DOHH2 (cell line): ENCODE measurements around the gene MXD3.

ENCODE experiments used
- H3F3A ChIP-seq: fragments of 200-600 bp; sonication (generic), shearing (Covaris generic); 2 replicates; pipeline ENCODE4 v1.6.0; 2016; ENCODE audit warnings: antibody characterized with exemption, mild to moderate bottlenecking; ENCODE audit not compliant: control insufficient read depth, insufficient read depth
- H3K27ac ChIP-seq: fragments of 200-600 bp; sonication (generic); 2 replicates; pipeline ENCODE4 v1.5.1; 2014; ENCODE audit warnings: low read depth, mild to moderate bottlenecking, low read length, moderate library complexity
- H3K27me3 ChIP-seq: fragments of 200-600 bp; sonication (generic); 2 replicates; pipeline ENCODE4 v1.6.1; 2014; ENCODE audit warnings: mild to moderate bottlenecking, low read length, mixed read lengths; ENCODE audit not compliant: control insufficient read depth
- H3K36me3 ChIP-seq: fragments of 200-600 bp; sonication (generic); 2 replicates; pipeline ENCODE4 v1.6.1; 2014; ENCODE audit warnings: mild to moderate bottlenecking, low read length, moderate library complexity, mixed read lengths; ENCODE audit not compliant: control insufficient read depth
- H3K4me1 ChIP-seq: fragments of 200-600 bp; sonication (generic); 2 replicates; pipeline ENCODE4 v1.6.1; 2014; ENCODE audit warnings: mild to moderate bottlenecking, low read length, mixed read lengths; ENCODE audit not compliant: control insufficient read depth
- H3K4me2 ChIP-seq: fragments of 200-600 bp; sonication (generic); 2 replicates; pipeline ENCODE4 v1.6.0; 2014; ENCODE audit warnings: mild to moderate bottlenecking, low read length, moderate library complexity
- H3K4me3 ChIP-seq: fragments of 200-600 bp; sonication (generic); 2 replicates; pipeline ENCODE4 v1.5.1; 2014; ENCODE audit warnings: mild to moderate bottlenecking, low read length, mixed read lengths
- H3K79me2 ChIP-seq: fragments of 200-600 bp; sonication (generic); 2 replicates; pipeline ENCODE4 v1.6.1; 2014; ENCODE audit warnings: mild to moderate bottlenecking, low read length, mixed read lengths; ENCODE audit not compliant: control insufficient read depth
- H3K9me2 ChIP-seq: fragments of 200-600 bp; sonication (generic); replicated peaks from 2 replicates; pipeline ENCODE4 v1.6.1; 2014; ENCODE audit warnings: mild to moderate bottlenecking, low read length, mixed read lengths; ENCODE audit not compliant: control insufficient read depth
- H3K9me3 ChIP-seq: fragments of 200-600 bp; sonication (generic); 2 replicates; pipeline ENCODE4 v1.6.1; 2014; ENCODE audit warnings: antibody characterized with exemption, low read length, mixed read lengths; ENCODE audit not compliant: control insufficient read depth, insufficient read depth
- H4K20me1 ChIP-seq: fragments of 200-600 bp; sonication (generic); 2 replicates; pipeline ENCODE4 v1.6.0; 2014; ENCODE audit warnings: low read depth, mild to moderate bottlenecking, antibody characterized with exemption, low read length, moderate library complexity; ENCODE audit not compliant: control insufficient read depth, insufficient read depth
- EZH2phosphoT487 ChIP-seq: fragments of 200-600 bp; sonication (generic); IDR thresholded peaks from 2 replicates; pipeline ENCODE4 v1.6.1; 2017; ENCODE audit warnings: borderline replicate concordance, mild to moderate bottlenecking, antibody characterized with exemption, low read length, moderate library complexity, mixed read lengths
- TF ChIP-seq, protein P1 (sequence below): fragments of 200-600 bp; sonication (generic); IDR thresholded peaks from one replicate; pipeline ENCODE4 v1.5.1; 2014; ENCODE audit warnings: antibody characterized with exemption, mild to moderate bottlenecking, low read depth, low read length; ENCODE audit not compliant: poor library complexity, severe bottlenecking

The MXD3 gene

DNA sequence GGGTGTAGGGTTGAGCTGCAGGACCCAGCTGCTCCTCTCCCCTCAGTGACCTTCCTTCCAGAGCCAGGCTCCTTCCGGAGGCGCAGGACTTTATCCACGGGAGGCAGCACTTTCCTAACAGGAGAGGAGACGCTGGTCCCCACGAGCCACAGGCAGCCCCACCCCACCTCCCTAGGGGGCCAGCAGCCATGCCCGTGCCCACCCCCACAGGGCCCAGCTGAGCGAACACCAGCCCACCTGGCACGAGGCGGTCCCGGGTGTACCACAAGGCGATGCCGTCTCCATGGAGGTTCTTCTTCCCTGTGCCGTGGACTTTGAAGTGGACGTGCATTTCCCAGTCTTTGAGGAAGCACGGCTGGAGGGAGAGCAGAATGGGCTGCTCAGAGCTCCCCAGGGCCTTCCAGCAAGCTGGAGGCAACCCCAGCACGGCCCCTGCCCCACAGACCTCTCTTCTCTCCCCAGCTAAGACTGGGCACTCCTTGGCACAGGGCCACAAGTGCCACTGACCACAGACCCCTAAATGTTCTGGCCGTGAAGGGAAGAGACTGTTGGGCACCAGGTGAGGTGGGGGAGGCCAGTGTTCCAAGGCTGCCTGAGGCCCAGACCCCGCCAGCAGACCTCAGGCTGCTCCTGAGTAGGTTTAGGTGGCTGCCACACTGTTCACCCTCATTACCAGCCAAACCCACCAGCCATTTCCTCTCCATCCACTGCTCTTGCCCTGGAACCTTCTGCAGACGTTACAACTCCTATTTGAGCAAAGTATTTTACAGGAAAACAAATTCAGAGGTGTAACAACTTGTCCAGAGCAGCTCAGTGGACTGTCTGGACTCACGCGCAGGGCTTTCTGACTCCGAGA, 26.8 kb upstream of the MXD3 start:
- H3K4me1 ChIP-seq, result no peaks in the 10 kb centered on the region
- H3K9me3 ChIP-seq, result no peaks in the 10 kb centered on the region
- H3K27ac ChIP-seq, result no peak overlapping the region
- H3K36me3 ChIP-seq, result peaks cover 80% of the 10 kb centered on the region
- H3K79me2 ChIP-seq, result peaks cover 43% of the 10 kb centered on the region
- H3K4me2 ChIP-seq, result no peak overlapping the region
- no peaks in the 10 kb centered on the region for H3K9me2 ChIP-seq
- no peaks in the 10 kb centered on the region for H3K27me3 ChIP-seq
- H3F3A ChIP-seq, result no peaks in the 10 kb centered on the region
- no peaks in the 10 kb centered on the region for H4K20me1 ChIP-seq
- H3K4me3 ChIP-seq, result no peak overlapping the region
- TF ChIP-seq, protein P1, sequence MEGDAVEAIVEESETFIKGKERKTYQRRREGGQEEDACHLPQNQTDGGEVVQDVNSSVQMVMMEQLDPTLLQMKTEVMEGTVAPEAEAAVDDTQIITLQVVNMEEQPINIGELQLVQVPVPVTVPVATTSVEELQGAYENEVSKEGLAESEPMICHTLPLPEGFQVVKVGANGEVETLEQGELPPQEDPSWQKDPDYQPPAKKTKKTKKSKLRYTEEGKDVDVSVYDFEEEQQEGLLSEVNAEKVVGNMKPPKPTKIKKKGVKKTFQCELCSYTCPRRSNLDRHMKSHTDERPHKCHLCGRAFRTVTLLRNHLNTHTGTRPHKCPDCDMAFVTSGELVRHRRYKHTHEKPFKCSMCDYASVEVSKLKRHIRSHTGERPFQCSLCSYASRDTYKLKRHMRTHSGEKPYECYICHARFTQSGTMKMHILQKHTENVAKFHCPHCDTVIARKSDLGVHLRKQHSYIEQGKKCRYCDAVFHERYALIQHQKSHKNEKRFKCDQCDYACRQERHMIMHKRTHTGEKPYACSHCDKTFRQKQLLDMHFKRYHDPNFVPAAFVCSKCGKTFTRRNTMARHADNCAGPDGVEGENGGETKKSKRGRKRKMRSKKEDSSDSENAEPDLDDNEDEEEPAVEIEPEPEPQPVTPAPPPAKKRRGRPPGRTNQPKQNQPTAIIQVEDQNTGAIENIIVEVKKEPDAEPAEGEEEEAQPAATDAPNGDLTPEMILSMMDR, result no peak
- TF ChIP-seq EZH2phosphoT487, result no peak

DNA sequence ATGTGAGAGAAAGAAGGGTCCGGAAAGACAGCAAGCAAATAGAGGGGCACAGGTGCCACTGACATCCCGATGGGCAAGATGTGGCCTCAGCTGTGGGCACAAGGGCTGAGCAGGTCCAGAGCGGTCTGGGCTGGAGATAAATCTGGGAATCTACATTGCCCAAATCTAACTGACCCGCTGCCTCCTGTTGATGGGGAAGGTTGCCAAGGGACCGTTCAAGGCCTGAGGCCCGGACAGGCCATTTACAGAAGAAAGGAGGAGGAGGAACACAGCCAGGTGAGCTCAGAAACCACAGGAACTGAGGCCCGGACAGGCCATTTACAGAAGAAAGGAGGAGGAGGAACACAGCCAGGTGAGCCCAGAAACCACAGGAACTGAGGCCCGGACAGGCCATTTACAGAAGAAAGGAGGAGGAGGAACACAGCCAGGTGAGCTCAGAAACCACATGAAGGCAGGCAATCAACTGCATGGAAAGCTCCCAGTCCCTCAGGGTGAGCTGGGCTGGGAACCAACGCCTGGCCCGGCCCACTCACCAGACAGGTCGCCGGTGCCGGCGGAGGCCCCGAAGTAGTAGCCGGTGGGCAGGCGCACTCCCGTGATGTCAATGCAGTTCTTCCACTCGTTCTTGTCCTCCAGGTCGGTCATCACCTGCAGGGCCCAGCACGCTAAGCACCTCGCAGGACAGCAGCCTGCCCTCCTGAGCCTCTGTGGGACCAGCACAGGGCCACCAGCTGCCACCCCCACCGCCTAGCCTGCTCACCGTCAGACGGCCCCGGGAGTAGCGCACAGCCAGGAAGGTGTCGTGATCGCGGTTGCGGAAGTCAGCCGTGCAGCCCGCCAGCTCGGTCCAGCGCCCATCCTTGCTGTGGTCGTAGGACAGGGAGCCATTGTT, 25.2 kb upstream of the MXD3 start:
- no peaks in the 10 kb centered on the region for H3K9me3 ChIP-seq
- H3K36me3 ChIP-seq, result peaks cover 85% of the 10 kb centered on the region
- no peak overlapping the region for H3K4me3 ChIP-seq
- no peaks in the 10 kb centered on the region for H3K9me2 ChIP-seq
- H3K27ac ChIP-seq, result no peak overlapping the region
- no peaks in the 10 kb centered on the region for H3K4me1 ChIP-seq
- TF ChIP-seq, protein P1, result no peak
- no peak for TF ChIP-seq EZH2phosphoT487
- no peaks in the 10 kb centered on the region for H3F3A ChIP-seq
- peaks cover 30% of the 10 kb centered on the region for H3K79me2 ChIP-seq
- no peaks in the 10 kb centered on the region for H4K20me1 ChIP-seq
- no peaks in the 10 kb centered on the region for H3K27me3 ChIP-seq
- no peak overlapping the region for H3K4me2 ChIP-seq

DNA sequence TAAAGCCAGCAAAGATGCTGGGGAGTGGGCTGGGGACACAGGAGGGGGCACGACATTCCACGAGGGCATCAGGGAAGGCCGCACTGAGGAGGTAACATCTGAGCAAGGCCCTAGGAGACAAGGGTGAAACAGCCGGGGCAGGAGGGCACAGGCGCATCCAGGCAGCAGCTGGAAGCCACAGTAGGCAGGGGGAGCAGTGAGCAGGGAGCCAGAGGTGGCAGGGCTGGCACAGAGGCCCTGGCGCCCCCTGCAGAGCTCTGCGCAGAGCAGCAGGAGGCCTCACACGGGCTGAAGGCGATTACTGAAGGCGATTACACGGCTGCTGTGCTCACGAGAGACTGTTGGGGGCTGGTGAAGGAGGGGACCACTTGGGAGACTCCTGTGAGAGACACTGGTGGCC, 24.4 kb upstream of the MXD3 start:
- no peak overlapping the region for H3K4me2 ChIP-seq
- H3K9me3 ChIP-seq, result no peaks in the 10 kb centered on the region
- peaks cover 22% of the 10 kb centered on the region for H3K79me2 ChIP-seq
- H3K27ac ChIP-seq, result no peak overlapping the region
- H3K27me3 ChIP-seq, result no peaks in the 10 kb centered on the region
- H3K4me1 ChIP-seq, result no peaks in the 10 kb centered on the region
- peaks cover 85% of the 10 kb centered on the region for H3K36me3 ChIP-seq
- no peaks in the 10 kb centered on the region for H4K20me1 ChIP-seq
- H3F3A ChIP-seq, result no peaks in the 10 kb centered on the region
- TF ChIP-seq, protein P1, result peak; percentile 83
- no peak for TF ChIP-seq EZH2phosphoT487
- H3K9me2 ChIP-seq, result no peaks in the 10 kb centered on the region
- no peak overlapping the region for H3K4me3 ChIP-seq
